PFSK-1 (cell line): ENCODE measurements around the gene KRT16.

Source experiments
- FOXP2 ChIP-seq: optimal IDR thresholded peaks from 2 replicates; pipeline ENCODE3; 2011; ENCODE audit warnings: borderline replicate concordance, control low read depth, inconsistent platforms; ENCODE audit not compliant: insufficient read depth; ENCODE audit errors: extremely low read length, extremely low read depth
- POLR2AphosphoS5 ChIP-seq: IDR thresholded peaks from 2 replicates; pipeline ENCODE4 v1.6.1; 2012; ENCODE audit warnings: low read depth, mild to moderate bottlenecking, control low read depth, low read length, moderate library complexity
- SIN3A ChIP-seq: IDR thresholded peaks from 2 replicates; pipeline ENCODE4 v1.6.1; 2012; ENCODE audit warnings: mild to moderate bottlenecking, low read length, moderate library complexity, borderline replicate concordance; ENCODE audit not compliant: insufficient read depth
- TAF1 ChIP-seq: IDR thresholded peaks from 2 replicates; pipeline ENCODE4 v1.6.1; 2012; ENCODE audit warnings: low read length, control low read depth, borderline replicate concordance; ENCODE audit not compliant: insufficient read depth
- TF ChIP-seq, protein P1 (sequence below), 2 experiments: IDR thresholded peaks; 2 replicates each; pipeline versions ENCODE4 v1.6.1 to v1.8.0; 2011 to 2012; ENCODE audit warnings: low read depth in 2 of 2, low read length in 2 of 2, control low read depth in 1 of 2, inconsistent platforms in 1 of 2, mild to moderate bottlenecking in 1 of 2, moderate library complexity in 1 of 2; ENCODE audit not compliant: insufficient read depth in 1 of 2

- TF ChIP-seq, protein P1, sequence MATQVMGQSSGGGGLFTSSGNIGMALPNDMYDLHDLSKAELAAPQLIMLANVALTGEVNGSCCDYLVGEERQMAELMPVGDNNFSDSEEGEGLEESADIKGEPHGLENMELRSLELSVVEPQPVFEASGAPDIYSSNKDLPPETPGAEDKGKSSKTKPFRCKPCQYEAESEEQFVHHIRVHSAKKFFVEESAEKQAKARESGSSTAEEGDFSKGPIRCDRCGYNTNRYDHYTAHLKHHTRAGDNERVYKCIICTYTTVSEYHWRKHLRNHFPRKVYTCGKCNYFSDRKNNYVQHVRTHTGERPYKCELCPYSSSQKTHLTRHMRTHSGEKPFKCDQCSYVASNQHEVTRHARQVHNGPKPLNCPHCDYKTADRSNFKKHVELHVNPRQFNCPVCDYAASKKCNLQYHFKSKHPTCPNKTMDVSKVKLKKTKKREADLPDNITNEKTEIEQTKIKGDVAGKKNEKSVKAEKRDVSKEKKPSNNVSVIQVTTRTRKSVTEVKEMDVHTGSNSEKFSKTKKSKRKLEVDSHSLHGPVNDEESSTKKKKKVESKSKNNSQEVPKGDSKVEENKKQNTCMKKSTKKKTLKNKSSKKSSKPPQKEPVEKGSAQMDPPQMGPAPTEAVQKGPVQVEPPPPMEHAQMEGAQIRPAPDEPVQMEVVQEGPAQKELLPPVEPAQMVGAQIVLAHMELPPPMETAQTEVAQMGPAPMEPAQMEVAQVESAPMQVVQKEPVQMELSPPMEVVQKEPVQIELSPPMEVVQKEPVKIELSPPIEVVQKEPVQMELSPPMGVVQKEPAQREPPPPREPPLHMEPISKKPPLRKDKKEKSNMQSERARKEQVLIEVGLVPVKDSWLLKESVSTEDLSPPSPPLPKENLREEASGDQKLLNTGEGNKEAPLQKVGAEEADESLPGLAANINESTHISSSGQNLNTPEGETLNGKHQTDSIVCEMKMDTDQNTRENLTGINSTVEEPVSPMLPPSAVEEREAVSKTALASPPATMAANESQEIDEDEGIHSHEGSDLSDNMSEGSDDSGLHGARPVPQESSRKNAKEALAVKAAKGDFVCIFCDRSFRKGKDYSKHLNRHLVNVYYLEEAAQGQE (IDR thresholded peaks at IDR 0.05; ENCODE audit: insufficient read depth in 1 of 2, low read depth in 2 of 2, low read length in 2 of 2) = no peak
- no peak for TF ChIP-seq TAF1
- no peak for TF ChIP-seq SIN3A
- no peak for TF ChIP-seq POLR2AphosphoS5
- TF ChIP-seq FOXP2 = no peak
These were observed 38.4 kb upstream of the KRT16 start for GRCh38 chr17:41650794-41651624.
